ENCODE data around the gene COL5A3.

Gene COL5A3

DNA sequence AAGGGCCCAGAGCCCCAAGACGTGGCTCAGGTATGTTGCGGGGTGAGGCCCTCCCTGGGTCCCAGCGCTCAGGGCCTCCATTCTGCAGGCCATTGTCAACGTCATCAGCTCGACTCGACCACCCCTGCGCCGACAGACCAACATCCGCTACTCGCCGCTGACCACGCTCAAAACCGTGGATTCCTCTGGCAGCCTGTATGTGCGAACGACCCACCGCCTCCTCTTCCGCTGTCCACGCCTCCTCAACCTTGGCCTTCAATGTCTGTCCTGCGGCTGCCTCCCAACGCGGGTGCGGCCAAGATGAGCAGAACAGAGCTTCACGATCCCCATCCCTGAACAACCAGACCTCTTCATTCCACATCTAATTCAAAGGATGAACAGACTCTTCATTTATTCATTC, 11.1 kb upstream of the COL5A3 start:
- FAIRE-seq (no peak), DNase-seq (ENCODE audit: insufficient read length, low spot score) (no peak)
- no peak for TF ChIP-seq POLR2A (IDR thresholded peaks at IDR 0.05; ENCODE audit: low read depth, low read length)

DNA sequence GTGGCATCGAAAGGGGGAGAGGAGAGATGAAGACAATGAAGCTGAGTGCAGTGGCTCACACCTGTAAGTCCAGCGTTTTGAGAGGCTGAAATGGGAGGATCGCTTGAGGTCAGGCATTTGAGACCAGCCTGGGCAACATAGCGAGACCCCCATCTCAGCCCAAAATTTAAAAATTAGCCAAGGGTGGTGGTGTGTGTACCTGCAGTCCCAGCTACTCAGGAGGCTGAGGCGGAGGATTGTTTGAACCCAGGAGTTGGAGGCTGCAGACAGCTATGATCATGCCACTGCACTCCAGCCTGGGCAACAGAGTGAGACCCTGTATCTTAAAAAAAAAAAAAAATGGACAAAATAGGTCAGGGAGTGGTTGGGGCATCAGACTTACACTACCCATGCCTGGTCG, 10.5 kb upstream of the COL5A3 start:
- no peak for TF ChIP-seq POLR2A (IDR thresholded peaks at IDR 0.05; ENCODE audit: low read depth, low read length)
- FAIRE-seq, result no peak

DNA sequence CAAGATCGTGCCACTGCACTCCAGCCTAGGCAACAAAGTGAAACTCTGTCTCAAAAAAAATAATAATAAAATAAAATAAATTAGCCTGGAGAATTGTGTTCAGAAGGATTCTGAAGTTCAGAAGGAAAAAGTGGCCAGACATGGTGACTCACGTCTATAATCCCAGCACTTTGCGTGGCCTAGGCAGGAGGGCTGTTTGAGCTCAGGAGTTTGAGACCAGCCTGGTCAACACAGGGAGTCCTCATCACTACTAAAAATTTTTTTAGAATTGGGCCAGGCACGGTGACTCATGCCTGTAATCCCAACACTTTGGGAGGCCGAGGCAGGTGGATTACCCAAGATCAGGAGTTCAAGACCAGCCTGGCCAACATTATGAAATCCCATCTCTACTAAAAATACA, 8.9 kb upstream of the COL5A3 start:
- FAIRE-seq, result no peak
- no peak for TF ChIP-seq POLR2A (IDR thresholded peaks at IDR 0.05; ENCODE audit: low read depth, low read length)
- DNase-seq (ENCODE audit: insufficient read length, low spot score), result no peak

More for the DNA sequence above, 10.5 kb upstream of the COL5A3 start:
- no peak for DNase-seq (ENCODE audit: insufficient read length, low spot score)

DNA sequence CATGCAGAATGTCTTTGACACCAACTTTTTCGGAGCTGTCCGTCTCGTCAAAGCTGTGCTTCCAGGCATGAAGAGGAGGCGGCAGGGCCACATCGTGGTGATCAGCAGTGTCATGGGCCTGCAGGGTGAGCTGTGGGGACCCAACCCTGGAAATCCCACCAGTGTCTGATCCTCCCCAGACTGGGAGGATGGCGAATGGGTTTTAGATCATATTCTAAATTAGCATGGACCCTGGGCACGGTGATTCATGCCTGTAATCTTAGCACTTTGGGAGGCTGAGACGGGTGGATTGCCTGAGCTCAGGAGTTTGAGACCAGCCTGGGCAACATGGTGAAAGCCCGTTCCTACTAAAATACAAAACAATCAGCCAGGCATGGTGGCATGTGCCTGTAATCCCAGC, 8.5 kb upstream of the COL5A3 start:
- DNase-seq (ENCODE audit: insufficient read length, low spot score) (no peak), FAIRE-seq (no peak)
- TF ChIP-seq POLR2A (IDR thresholded peaks at IDR 0.05; ENCODE audit: low read depth, low read length), result no peak

DNA sequence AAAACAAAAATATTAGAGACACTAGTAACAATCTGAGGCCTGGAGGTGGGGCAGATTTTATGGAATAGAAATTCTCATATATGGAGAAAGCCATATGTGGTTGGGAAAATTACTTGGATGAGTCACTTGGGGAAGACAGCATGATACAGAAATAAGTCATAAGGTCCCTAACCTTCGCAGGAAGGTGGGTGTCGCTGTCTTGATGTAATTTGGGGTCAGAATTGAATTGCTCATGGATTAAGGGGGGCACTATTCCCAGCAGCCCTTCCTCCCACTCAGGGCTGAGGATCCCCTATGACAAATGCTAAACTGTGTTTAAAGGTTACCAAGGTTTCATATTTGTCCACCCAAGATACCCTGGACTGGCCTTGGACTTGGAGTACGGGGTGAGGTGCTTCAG, 8.0 kb upstream of the COL5A3 start:
- DNase-seq (ENCODE audit: insufficient read length, low spot score) (no peak), FAIRE-seq (no peak)
- no peak for TF ChIP-seq POLR2A (IDR thresholded peaks at IDR 0.05; ENCODE audit: low read depth, low read length)

DNA sequence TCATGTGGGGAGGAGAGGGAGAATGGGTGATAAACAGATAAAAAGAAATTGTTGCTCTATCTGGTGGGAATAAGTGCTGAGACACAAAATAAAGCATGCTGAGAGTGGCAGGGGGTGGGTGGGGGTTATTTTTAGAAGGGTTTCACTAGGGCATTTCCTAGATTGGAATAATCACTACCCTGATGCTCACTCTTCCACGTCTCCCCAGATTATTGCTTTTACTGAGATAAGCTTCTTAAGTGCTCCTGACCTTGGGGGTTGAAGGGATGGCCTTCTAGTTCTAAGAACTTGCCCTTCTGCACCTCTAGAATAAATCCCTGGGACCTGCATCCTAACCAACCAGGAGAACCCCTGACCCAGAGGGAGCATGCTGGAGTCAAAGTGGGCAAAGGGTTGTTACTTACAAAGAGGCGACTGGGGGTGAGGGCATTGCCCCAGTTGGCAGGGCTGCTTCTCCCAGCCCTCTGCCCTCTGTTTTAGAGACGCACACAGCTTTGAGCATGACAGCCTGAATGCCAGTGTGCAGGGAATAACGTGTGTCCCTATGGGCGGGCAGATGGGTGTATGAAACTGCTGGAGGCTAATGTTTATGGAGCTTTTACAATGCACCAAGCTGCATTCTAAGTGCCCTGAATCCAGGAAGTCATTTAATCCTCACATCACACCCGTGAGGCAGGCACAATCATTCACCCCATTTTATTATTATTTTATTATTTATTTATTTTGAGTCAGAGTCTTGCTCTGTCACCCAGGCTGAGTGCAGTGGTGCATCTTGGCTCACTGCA, 3.7 kb upstream of the COL5A3 start:
- DNase-seq (ENCODE audit: insufficient read length, low spot score) (no peak), FAIRE-seq (no peak)
- no peak for TF ChIP-seq POLR2A (IDR thresholded peaks at IDR 0.05; ENCODE audit: low read depth, low read length)

DNA sequence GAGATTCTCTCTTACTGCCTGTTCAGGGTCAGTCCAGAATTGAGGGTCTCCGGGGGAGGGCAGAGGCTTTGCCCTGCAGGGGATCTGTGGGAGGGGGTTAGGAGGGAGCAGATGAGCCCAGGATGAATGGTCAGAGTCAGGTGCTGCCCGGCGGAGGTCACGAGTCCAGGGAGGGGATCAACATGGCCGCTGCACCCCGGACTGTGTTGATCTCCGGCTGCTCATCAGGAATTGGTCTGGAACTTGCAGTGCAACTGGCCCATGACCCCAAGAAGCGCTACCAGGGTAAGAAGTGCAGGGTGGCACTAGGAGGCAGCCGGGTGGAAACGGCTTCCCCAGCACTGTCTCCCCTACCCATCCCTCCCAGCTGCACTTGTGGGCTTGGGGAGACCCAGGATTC, 3.0 kb upstream of the COL5A3 start, which contains the start of gene RDH8:
Gene RDH8, plus strand, starts transcription at position 168 of the 400 bp plus-strand sequence. Its CDS starts 15 bp downstream, at position 183.
- FAIRE-seq (no peak), DNase-seq (ENCODE audit: insufficient read length, low spot score) (no peak)
- TF ChIP-seq POLR2A (IDR thresholded peaks at IDR 0.05; ENCODE audit: low read depth, low read length), result no peak

DNA sequence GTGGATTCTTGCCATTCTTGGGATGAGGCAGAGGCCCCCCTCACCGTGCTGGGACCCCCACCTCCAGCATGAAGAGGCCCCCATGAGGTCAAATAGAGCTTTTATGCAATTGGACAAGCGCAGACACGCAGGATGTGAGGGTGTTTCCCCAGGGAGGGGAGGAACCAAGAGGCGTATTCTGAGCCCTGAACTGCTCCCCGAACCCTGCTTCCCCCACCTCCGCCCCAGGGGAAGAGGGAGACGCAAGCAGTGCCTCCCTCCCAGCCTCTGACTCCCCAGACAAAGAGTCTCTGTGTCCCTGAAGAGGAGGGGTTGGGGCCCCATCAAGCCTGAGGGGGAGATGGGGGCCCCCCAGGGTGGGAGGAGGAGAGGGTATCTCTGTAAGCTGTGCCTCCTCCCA, 1.7 kb upstream of the COL5A3 start:
- no peak for FAIRE-seq
- TF ChIP-seq POLR2A (IDR thresholded peaks at IDR 0.05; ENCODE audit: low read depth, low read length), result no peak
- no peak for DNase-seq (ENCODE audit: insufficient read length, low spot score)

DNA sequence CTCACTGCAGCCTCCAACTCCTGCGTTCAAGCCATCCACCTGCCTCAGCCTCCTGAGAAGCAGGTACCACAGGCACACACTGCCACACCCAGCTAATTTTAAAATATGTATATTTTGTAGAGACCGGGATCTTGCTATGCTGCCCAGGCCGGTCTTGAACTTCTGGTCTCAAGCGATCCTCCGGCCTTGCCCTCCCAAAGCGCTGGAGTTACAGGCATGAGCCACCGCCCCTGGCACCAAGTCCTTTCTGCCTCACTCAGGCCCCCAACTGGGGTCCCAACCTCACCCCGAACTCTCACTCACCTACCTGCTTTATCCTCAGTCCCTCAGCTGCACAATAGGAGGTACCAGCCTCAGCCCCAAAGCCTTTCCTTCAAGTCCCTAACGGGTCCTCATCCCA, 635 bp upstream of the COL5A3 start:
- FAIRE-seq (no peak), DNase-seq (ENCODE audit: insufficient read length, low spot score) (no peak)
- TF ChIP-seq POLR2A (IDR thresholded peaks at IDR 0.05; ENCODE audit: low read depth, low read length), result no peak

DNA sequence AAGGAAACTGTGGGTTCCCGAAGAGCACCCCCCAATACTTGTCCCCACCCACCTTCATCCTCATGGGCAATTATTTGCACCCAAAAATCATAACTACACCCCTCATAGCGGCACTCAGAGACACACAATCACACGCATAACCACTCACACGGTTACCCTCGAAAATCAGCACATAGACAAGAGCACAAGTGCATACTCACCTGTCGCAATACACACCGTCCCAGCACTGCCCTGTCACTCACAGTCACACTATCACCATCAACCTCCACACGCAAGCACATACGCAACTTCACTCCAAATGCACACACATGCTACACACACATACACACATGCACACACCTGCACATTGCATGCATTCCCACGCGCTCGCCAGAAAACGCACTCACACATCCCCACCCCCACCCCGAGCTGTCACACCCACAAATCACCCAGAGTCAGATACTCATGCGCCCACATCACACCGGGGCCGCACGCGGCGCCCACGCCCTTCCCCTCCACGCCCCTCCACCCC, 535 bp downstream of the COL5A3 start:
- DNase-seq (ENCODE audit: insufficient read length, low spot score), result no peak
- no peak for FAIRE-seq
- no peak for TF ChIP-seq POLR2A (IDR thresholded peaks at IDR 0.05; ENCODE audit: low read depth, low read length)

DNA sequence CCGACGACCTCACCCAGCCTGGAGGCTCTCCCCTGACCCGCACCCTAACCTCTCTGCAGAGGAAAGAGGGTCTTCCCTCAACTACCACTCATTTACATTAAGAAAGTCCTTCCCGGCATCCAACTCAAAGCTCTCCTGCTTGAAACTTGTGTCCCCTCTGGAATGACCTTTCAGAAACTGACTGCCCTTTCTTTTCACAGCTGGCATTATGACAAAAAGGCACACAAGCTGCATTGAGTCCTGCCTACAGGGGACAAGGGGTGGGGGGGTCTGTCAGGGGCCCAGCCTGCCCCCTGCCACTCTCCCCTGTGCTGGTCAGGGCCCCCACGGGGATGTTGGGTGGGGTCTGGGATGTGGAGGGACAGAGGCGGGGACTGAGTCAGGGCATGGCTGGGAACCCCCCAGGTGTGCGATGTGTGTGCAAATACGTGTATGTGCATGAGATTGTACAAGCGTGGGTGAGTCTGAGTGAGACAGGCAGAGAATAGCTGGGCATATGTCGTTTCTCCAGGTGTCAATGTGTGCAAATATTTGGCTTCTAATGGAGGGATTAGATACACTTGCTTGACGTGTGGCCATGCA, 2.0 kb downstream of the COL5A3 start:
- DNase-seq (ENCODE audit: insufficient read length, low spot score), result no peak
- FAIRE-seq, result no peak
- no peak for TF ChIP-seq POLR2A (IDR thresholded peaks at IDR 0.05; ENCODE audit: low read depth, low read length)

DNA sequence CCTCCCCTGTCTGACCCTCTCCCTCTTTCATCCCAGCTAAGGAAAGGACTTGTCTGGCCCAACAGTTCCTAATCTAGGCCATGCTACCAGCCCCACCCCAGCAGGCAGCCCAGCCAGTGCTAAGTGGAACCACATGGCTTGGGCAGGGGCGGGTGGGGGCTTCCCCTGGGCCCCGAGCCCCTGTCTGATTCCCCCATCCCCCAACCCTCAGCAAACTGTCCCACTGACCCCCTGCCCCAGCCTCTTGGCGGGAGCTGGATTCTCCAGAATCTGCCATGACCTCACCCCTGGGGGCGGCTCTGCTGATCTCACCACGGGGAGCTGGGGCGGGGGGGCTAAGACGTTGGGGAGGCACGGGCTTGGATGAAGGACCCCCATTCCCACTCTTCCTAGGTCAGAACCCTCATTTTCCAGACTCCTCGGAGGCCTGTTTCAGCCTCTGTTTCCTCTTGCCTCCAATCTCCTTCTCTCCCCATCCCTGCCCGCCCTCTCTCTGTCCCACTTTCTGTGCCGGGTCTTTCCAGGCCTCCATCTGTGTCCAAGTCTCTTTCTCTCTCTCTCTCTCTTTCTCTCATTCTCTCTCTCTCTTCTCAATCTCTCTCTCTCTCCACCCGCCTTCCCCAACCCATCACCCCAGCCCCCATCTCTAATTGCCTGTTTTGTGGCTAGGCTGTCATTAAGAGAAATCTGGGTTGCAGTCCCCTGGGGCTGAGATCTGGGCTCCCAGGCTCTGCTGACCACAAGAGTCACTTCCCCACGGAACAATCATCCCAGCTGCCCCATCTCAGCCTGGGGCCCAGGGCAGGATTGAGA, 2.7 kb downstream of the COL5A3 start:
- DNase-seq (ENCODE audit: insufficient read length, low spot score), result no peak
- FAIRE-seq, result no peak
- TF ChIP-seq POLR2A (IDR thresholded peaks at IDR 0.05; ENCODE audit: low read depth, low read length), result no peak

DNA sequence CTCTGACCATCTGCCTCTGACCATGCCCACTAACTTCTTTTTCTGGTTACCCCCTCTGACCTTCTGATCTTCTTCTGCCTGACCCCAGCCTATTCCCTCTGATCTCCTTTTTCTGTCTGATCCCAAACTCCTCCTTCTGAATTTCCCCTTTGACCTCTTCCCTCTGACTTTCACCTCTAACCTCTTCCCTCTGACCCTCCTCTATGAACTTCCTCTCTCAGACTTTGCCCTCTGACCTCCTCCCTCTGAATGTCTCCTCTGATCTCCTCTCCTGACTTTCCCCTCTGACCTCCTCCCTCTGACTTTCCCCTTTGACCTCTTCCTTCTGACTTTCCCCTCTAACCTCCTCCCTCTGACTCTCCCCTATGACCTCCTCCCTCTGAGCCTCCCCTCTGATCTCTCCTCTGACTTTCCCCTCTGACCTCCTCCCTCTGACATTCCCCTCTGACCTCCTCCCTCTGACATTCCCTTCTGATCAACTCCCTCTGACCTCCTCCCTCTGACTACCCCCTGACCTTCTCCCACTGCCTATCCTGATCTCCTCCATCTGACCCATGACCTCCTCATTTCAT, 3.5 kb downstream of the COL5A3 start:
- DNase-seq (ENCODE audit: insufficient read length, low spot score) (no peak), FAIRE-seq (no peak)
- no peak for TF ChIP-seq POLR2A (IDR thresholded peaks at IDR 0.05; ENCODE audit: low read depth, low read length)

DNA sequence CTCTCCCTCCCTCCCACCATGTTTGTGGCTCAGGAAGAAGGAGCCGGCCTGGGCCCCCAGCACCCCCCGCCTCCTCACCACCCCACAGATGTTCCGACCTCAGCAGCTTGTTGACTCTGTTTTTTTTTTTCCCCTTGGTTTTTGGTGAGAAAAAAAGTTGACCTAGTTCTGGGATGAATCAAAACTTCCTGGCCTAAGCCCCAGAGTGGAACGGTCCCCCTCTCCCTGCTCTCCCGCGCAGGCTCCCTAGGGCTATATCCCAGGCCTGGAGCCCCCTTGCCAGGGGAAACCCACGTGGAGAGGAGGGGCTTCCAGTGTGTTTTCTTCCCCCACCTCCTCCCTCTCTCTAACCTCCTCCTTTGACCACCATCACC, 4.0 kb downstream of the COL5A3 start:
- DNase-seq (ENCODE audit: insufficient read length, low spot score) (no peak), FAIRE-seq (no peak)
- TF ChIP-seq POLR2A (IDR thresholded peaks at IDR 0.05; ENCODE audit: low read depth, low read length), result no peak

Data from H54 (cell line).